HepG2 (cell line): ENCODE results near the gene BRPF1. TPM values are rescaled to one million over a fixed set of nuclear protein-coding genes. Genes with fewer than 3 reads are reported as not detected.

Experiments
- ATAC-seq: fragments of 200-7000 bp; cut with Tn5 transposase; 3 replicates; pipeline ENCODE4 v1.9.1; 2020; ENCODE audit warnings: mild to moderate bottlenecking, moderate library complexity
- BruUV-seq: library from RNA; stranded (reverse); fragments of 400-500 nt; replicated peaks from 2 replicates; lab custom pipeline; 2021; lab: Mats Ljungman, UMichigan
- CTCF ChIA-PET: fragments of 300-600 bp; formaldehyde crosslinking; extraction: SDS; loops from one replicate; lab custom pipeline; 2021; ENCODE audit warnings: low total read pairs, inconsistent platforms, low intra/inter-chr PET ratio; lab: Yijun Ruan, JAX
- POLR2A ChIA-PET: fragments of 350-600 bp; sonication (Branson Sonifier 250); formaldehyde crosslinking; loops from one replicate; lab custom pipeline; 2020; ENCODE audit warnings: antibody characterized with exemption, inconsistent platforms; lab: Yijun Ruan, JAX
- DNase-seq: peaks from one replicate; pipeline ENCODE4 v3.0.0-alpha.2; 2015; ENCODE audit warnings: low spot score
- FAIRE-seq: peaks from 3 replicates; lab custom pipeline; 2011; peaks lifted over from hg19 to GRCh38; lab: Jason Lieb, UNC
- H2AFZ ChIP-seq: one replicate; pipeline ENCODE4 v1.6.1; 2011; ENCODE audit warnings: low read length, inconsistent platforms
- H3K27ac ChIP-seq: fragments of 300-600 bp; 3 replicates; pipeline ENCODE4 v1.8.0; 2011; ENCODE audit warnings: mixed run types, mild to moderate bottlenecking, mixed read lengths, low read length, inconsistent platforms; ENCODE audit not compliant: insufficient read depth; ENCODE audit errors: extremely low read length
- H3K27me3 ChIP-seq, 2 experiments: fragments of 200-600 bp in 1 of 2; 2 replicates in 1 of 2; 3 replicates in 1 of 2; pipeline versions ENCODE4 v1.6.0 to v1.8.0; 2011; ENCODE audit warnings: low read length in 2 of 2, mild to moderate bottlenecking in 2 of 2, moderate library complexity in 2 of 2, inconsistent platforms in 1 of 2; ENCODE audit not compliant: insufficient read depth in 2 of 2, control insufficient read depth in 1 of 2
- H3K36me3 ChIP-seq, 2 experiments: fragments of 200-600 bp in 1 of 2; replicated peaks in 1 of 2; 2 replicates in 1 of 2; 3 replicates in 1 of 2; pipeline versions ENCODE4 v1.5.1 to v1.8.0; 2011; ENCODE audit warnings: low read length in 2 of 2, inconsistent platforms in 1 of 2; ENCODE audit not compliant: insufficient read depth in 2 of 2, control insufficient read depth in 1 of 2
- H3K4me1 ChIP-seq: 2 replicates; pipeline ENCODE4 v1.5.1; 2012; ENCODE audit warnings: low read length, inconsistent platforms; ENCODE audit not compliant: insufficient read depth
- H3K4me2 ChIP-seq: 2 replicates; pipeline ENCODE4 v1.6.0; 2011; ENCODE audit warnings: low read depth, low read length, inconsistent platforms
- H3K4me3 ChIP-seq, 3 experiments: fragments of 200-600 bp in 1 of 3; sonication (generic), shearing (Covaris generic) in 1 of 3; replicated peaks in 1 of 3; 2 replicates each; pipeline ENCODE4 v1.5.1; 2011 to 2016; ENCODE audit warnings: low read length in 3 of 3, inconsistent platforms in 2 of 3, low read depth in 2 of 3, mild to moderate bottlenecking in 2 of 3, control low read depth in 1 of 3, mixed read lengths in 1 of 3; ENCODE audit not compliant: insufficient read depth in 1 of 3
- H3K79me2 ChIP-seq: one replicate; pipeline ENCODE4 v1.6.1; 2011; ENCODE audit warnings: low read length, inconsistent platforms; ENCODE audit not compliant: insufficient read depth
- H3K9ac ChIP-seq: 2 replicates; pipeline ENCODE4 v1.6.0; 2011; ENCODE audit warnings: mild to moderate bottlenecking, low read depth, low read length, inconsistent platforms; ENCODE audit not compliant: insufficient read depth
- H3K9me3 ChIP-seq: 2 replicates; pipeline ENCODE4 v1.5.1; 2012; ENCODE audit warnings: mild to moderate bottlenecking, low read length
- H4K20me1 ChIP-seq: 2 replicates; pipeline ENCODE4 v1.6.0; 2011; ENCODE audit warnings: inconsistent platforms, mild to moderate bottlenecking, low read length, moderate library complexity; ENCODE audit not compliant: insufficient read depth
- CENPT ChIP-seq: sonication (generic); formaldehyde crosslinking; IDR thresholded peaks from 2 replicates; pipeline ENCODE4 v1.8.0; 2022; ENCODE audit warnings: low read depth, mild to moderate bottlenecking, moderate library complexity, missing genetic modification reagents
- E2F1 ChIP-seq: sonication (generic); formaldehyde crosslinking; IDR thresholded peaks from 2 replicates; pipeline ENCODE4 v1.5.0; 2020; ENCODE audit warnings: missing genetic modification reagents
- KMT2A ChIP-seq: sonication (generic); formaldehyde crosslinking; IDR thresholded peaks from 2 replicates; pipeline ENCODE4 v1.4.0; 2020; ENCODE audit warnings: missing genetic modification reagents
- NFE2L1 ChIP-seq: sonication (generic); formaldehyde crosslinking; IDR thresholded peaks from 2 replicates; pipeline ENCODE4 v1.4.0; 2020; ENCODE audit warnings: missing genetic modification reagents, mild to moderate bottlenecking, borderline replicate concordance
- RARA ChIP-seq: IDR thresholded peaks from 2 replicates; pipeline ENCODE4 v1.6.1; 2016; ENCODE audit warnings: missing genetic modification reagents, missing compliant biosample characterization
- RBM39 ChIP-seq: fragments of 200-400 bp; formaldehyde crosslinking; IDR thresholded peaks from one replicate; pipeline ENCODE4 v1.6.1; 2018; ENCODE audit warnings: antibody characterized with exemption, mild to moderate bottlenecking, low read depth, low read length; ENCODE audit not compliant: poor library complexity, severe bottlenecking
- RXRB ChIP-seq: IDR thresholded peaks from 2 replicates; pipeline ENCODE4 v1.6.1; 2016; ENCODE audit warnings: borderline replicate concordance, missing genetic modification reagents, missing compliant biosample characterization
- SCMH1 ChIP-seq: sonication (generic); formaldehyde crosslinking; IDR thresholded peaks from 2 replicates; pipeline ENCODE4 v1.9.0; 2021; ENCODE audit warnings: missing genetic modification reagents, mild to moderate bottlenecking, borderline replicate concordance
- STAG1 ChIP-seq: sonication (generic); formaldehyde crosslinking; IDR thresholded peaks from 2 replicates; pipeline ENCODE4 v1.4.0; 2020; ENCODE audit warnings: missing genetic modification reagents
- TIGD3 ChIP-seq: sonication (generic); formaldehyde crosslinking; IDR thresholded peaks from 2 replicates; pipeline ENCODE4 v1.5.1; 2020; ENCODE audit warnings: mild to moderate bottlenecking, missing genetic modification reagents, borderline replicate concordance
- ZNF460 ChIP-seq: sonication (generic); formaldehyde crosslinking; IDR thresholded peaks from 2 replicates; pipeline ENCODE4 v1.5.1; 2020; ENCODE audit warnings: missing genetic modification reagents, mild to moderate bottlenecking, borderline replicate concordance
- ZNF496 ChIP-seq: sonication (generic); formaldehyde crosslinking; IDR thresholded peaks from 2 replicates; pipeline ENCODE4 v1.8.1; 2023; ENCODE audit warnings: mild to moderate bottlenecking, moderate library complexity, missing genetic modification reagents; ENCODE audit not compliant: insufficient replicate concordance
- ZNF558 ChIP-seq: sonication (generic); formaldehyde crosslinking; IDR thresholded peaks from 2 replicates; pipeline ENCODE4 v1.9.0; 2022; ENCODE audit warnings: mild to moderate bottlenecking, missing genetic modification reagents, borderline replicate concordance
- WGBS: methylation state at CpG from one replicate; pipeline ENCODE4 v1.1.6; 2017; ENCODE audit warnings: low lambda C conversion rate; 5-methylcytosine and 5-hydroxymethylcytosine counted together
- in situ Hi-C: cut with HindIII; loops from 2 replicates; pipeline ENCODE4 v1.10.0; 2017; ENCODE audit warnings: low pct_unique_long_range_greater_than_20kb; ENCODE audit not compliant: extremely low pct_ligation_motif_present
- intact Hi-C: fragments of 100-400 bp; cut with micrococcal nuclease; formaldehyde crosslinking; loops from one replicate; pipeline ENCODE4 v1.10.0; 2022; ENCODE audit not compliant: unreplicated experiment
- polyA plus RNA-seq, 8 experiments: library from polyadenylated mRNA; depleted of rRNA in 3 of 8; stranded (reverse) in 7 of 8; unstranded in 1 of 8; fragments of >200 nt; fragmentation: Illumina TruSeq in 4 of 8; extraction: Trizol in 4 of 8; gene quantifications; 2 replicates each; pipeline versions ENCODE4 v1.2.1 to v1.2.3, GENCODE V29; 2011 to 2016; ENCODE audit warnings: low read depth in 4 of 8, missing spikeins in 1 of 8, mixed read lengths in 1 of 8; ENCODE audit not compliant: insufficient read depth in 1 of 8
- total RNA-seq, 5 experiments: library from RNA; depleted of rRNA; stranded (reverse); fragments of >200 nt; fragmentation: Illumina TruSeq; extraction: Trizol; gene quantifications; 2 replicates each; pipeline ENCODE4 v1.2.3, GENCODE V29; 2016; ENCODE audit warnings: low read depth in 1 of 5

BRPF1 gene
- total and polyA plus RNA-seq, 2 of the 13 experiments (the other 11 are each of a cell fraction or from before 2014, with no cell fraction given): 7.3 to 10.0 TPM

- no peak for FAIRE-seq
- no peak overlapping the region for H3K4me3 ChIP-seq
- no peak for DNase-seq
- H4K20me1 ChIP-seq: no peaks in the 10 kb centered on the region
- no peak overlapping the region for H3K9ac ChIP-seq
- H3K4me2 ChIP-seq: no peak overlapping the region
- H3K4me1 ChIP-seq: no peaks in the 10 kb centered on the region
- no TSS peak for BruUV-seq
- no peaks in the 10 kb centered on the region for H3K79me2 ChIP-seq
- intact Hi-C loops: no loop called here
- in situ Hi-C loops: no loop called here
- peaks cover 52 to 87% of the 10 kb centered on the region in 2 experiments for H3K36me3 ChIP-seq
- no peaks in the 10 kb centered on the region for H3K27me3 ChIP-seq
- no peak for ATAC-seq
- H3K27ac ChIP-seq: no peak overlapping the region
- TF ChIP-seq RARA (no peak), TIGD3 (CRISPR knock-in tag) (no peak), CENPT (no peak), ZNF460 (CRISPR knock-in tag) (no peak), E2F1 (CRISPR knock-in tag) (no peak), SCMH1 (no peak), RXRB (CRISPR knock-in tag) (no peak), ZNF496 (CRISPR knock-in tag) (no peak), NFE2L1 (CRISPR knock-in tag) (no peak), STAG1 (CRISPR knock-in tag) (no peak), RBM39 (no peak), KMT2A (CRISPR knock-in tag) (no peak), ZNF558 (no peak)
- H2AFZ ChIP-seq: no peak overlapping the region
- CTCF ChIA-PET: no interaction called here
- WGBS: 99% methylated on average over 18 of the region's 18 CpGs
- POLR2A ChIA-PET: no interaction called here
- H3K9me3 ChIP-seq: no peaks in the 10 kb centered on the region
Measured at GRCh38 chr3:9743548-9743947, 12.0 kb downstream of the BRPF1 start.
